ENCODE measurements around the gene EMCN.
"Not testable (repeated sequence)": the region's sequence is repeated elsewhere in the genome, so short reads cannot be mapped to it uniquely, and the experiment has no call there.

The EMCN gene

GRCh38 chr4:100369871-100370270 lies 148.0 kb downstream of the EMCN start:
- DNase-seq, result no peak

GRCh38 chr4:100367451-100367850 lies 150.4 kb downstream of the EMCN start:
- no peak for DNase-seq

GRCh38 chr4:100366213-100366612 lies 151.6 kb downstream of the EMCN start:
- DNase-seq, result no peak

GRCh38 chr4:100362366-100362765 lies 155.5 kb downstream of the EMCN start:
- no peak for DNase-seq

- no peak for DNase-seq
These were observed 156.5 kb downstream of the EMCN start for GRCh38 chr4:100361336-100361735.

- DNase-seq, result no peak
These were observed 157.6 kb downstream of the EMCN start for GRCh38 chr4:100360211-100360610.

GRCh38 chr4:100359441-100359840 lies 158.4 kb downstream of the EMCN start:
- DNase-seq, result no peak

GRCh38 chr4:100357542-100357941 lies 160.3 kb downstream of the EMCN start:
- no peak for DNase-seq

GRCh38 chr4:100356172-100356571 lies 161.7 kb downstream of the EMCN start:
- no peak for DNase-seq

GRCh38 chr4:100352352-100352751 lies 165.5 kb downstream of the EMCN start:
- DNase-seq, result not testable (repeated sequence)

- peak; percentile 2 for DNase-seq
These were observed 169.3 kb downstream of the EMCN start for GRCh38 chr4:100348473-100348872.

- no peak for DNase-seq
These were observed 170.6 kb downstream of the EMCN start for GRCh38 chr4:100347241-100347640.

- no peak for DNase-seq
These were observed 172.2 kb downstream of the EMCN start for GRCh38 chr4:100345585-100345984.
